ENCODE measurements around the gene MRPL34. TPM values are rescaled to one million over a fixed set of nuclear protein-coding genes. Genes with fewer than 3 reads are reported as not detected.
A peak's percentile ranks its signal among the peaks of the same experiment; 100 is the strongest.

Gene MRPL34
- total and polyA plus RNA-seq, 10 donors = 37.5 to 153 (median 74.7) TPM

DNA sequence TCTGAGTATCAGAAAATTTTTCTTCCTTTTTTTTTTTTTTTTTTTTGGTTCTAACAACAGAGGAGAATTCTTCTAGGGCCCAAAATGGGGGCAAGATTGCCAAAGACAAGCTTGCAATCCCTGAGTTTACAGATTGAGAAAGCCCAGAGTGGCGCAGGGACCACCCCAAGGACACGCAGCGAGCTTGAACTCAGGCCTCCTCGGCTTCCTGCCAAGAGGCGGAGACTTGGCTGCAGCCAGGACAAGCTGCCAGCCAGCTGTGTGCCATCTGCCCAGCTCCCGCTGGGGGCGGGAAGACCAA lies 506 bp upstream of the MRPL34 start:
- Histone ChIP-seq H3K27ac (peak overlapping the region; percentile 22 to 97 (median 92)), H3K4me1 (peaks cover 34 to 87% (median 62%) of the 10 kb centered on the region in 6 donors), H3K36me3 (peaks cover 0 to 14% (median 7%) of the 10 kb centered on the region in 6 donors), H3K9me3 (no peaks in the 10 kb centered on the region), H3K27me3 (replicated peaks in 1 of 7) (no peaks in the 10 kb centered on the region), H3K4me3 (peak overlapping the region; percentile 48 to 88 (median 74))
- TF ChIP-seq, protein P1, sequence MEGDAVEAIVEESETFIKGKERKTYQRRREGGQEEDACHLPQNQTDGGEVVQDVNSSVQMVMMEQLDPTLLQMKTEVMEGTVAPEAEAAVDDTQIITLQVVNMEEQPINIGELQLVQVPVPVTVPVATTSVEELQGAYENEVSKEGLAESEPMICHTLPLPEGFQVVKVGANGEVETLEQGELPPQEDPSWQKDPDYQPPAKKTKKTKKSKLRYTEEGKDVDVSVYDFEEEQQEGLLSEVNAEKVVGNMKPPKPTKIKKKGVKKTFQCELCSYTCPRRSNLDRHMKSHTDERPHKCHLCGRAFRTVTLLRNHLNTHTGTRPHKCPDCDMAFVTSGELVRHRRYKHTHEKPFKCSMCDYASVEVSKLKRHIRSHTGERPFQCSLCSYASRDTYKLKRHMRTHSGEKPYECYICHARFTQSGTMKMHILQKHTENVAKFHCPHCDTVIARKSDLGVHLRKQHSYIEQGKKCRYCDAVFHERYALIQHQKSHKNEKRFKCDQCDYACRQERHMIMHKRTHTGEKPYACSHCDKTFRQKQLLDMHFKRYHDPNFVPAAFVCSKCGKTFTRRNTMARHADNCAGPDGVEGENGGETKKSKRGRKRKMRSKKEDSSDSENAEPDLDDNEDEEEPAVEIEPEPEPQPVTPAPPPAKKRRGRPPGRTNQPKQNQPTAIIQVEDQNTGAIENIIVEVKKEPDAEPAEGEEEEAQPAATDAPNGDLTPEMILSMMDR (IDR thresholded peaks at IDR 0.05 in 8 of 11, conservative IDR thresholded peaks at IDR 0.05 in 3 of 11) = no peak
- TF ChIP-seq POLR2AphosphoS5 (IDR thresholded peaks at IDR 0.05) = no peak
- no peak for TF ChIP-seq POLR2A (IDR thresholded peaks at IDR 0.05)
- intact Hi-C loops (cut with DNase I; ENCODE audit: low total_unique reads) = no loop called here
- no peak for DNase-seq
- WGBS, 5 donors = 0 to 3% (median 1%) methylated on average over 5 to 7 of the region's 7 CpGs

DNA sequence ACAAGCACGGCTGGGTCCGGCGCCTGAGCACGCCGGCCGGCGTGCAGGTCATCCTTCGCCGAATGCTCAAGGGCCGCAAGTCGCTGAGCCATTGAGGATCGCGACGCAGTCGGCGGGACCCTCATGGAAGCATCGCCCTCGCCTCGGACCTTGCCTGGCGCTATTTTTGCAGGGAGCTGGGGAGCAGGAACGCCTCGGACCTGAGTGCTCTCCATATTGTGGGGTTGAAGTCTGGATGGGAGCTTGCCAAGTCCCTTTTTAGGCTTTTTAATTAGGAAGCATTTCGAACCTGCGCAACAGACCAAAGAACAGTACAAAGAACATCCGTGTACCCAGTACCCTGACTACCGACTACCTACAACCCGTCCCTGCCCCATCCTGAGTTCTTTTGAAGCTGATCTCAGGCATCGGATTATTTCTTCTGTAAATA lies 628 bp downstream of the MRPL34 start:
- Histone ChIP-seq H3K27ac (peak overlapping the region; percentile 66 to 97 (median 92)), H3K27me3 (replicated peaks in 1 of 7) (no peaks in the 10 kb centered on the region), H3K36me3 (peaks cover 0 to 5% (median under 1%) of the 10 kb centered on the region in 6 donors), H3K9me3 (no peaks in the 10 kb centered on the region), H3K4me1 (peaks cover 42 to 90% (median 72%) of the 10 kb centered on the region in 6 donors), H3K4me3 (peak overlapping the region; percentile 48 to 88 (median 74))
- no peak for DNase-seq
- WGBS, 5 donors = 9 to 32% (median 10%) methylated on average over 6 to 28 of the region's 28 CpGs
- TF ChIP-seq POLR2AphosphoS5 (IDR thresholded peaks at IDR 0.05) = no peak
- no peak for TF ChIP-seq POLR2A (IDR thresholded peaks at IDR 0.05)
- TF ChIP-seq, protein P1 (IDR thresholded peaks at IDR 0.05 in 8 of 11, conservative IDR thresholded peaks at IDR 0.05 in 3 of 11) = no peak
- intact Hi-C loops (cut with DNase I; ENCODE audit: low total_unique reads) = no loop called here

DNA sequence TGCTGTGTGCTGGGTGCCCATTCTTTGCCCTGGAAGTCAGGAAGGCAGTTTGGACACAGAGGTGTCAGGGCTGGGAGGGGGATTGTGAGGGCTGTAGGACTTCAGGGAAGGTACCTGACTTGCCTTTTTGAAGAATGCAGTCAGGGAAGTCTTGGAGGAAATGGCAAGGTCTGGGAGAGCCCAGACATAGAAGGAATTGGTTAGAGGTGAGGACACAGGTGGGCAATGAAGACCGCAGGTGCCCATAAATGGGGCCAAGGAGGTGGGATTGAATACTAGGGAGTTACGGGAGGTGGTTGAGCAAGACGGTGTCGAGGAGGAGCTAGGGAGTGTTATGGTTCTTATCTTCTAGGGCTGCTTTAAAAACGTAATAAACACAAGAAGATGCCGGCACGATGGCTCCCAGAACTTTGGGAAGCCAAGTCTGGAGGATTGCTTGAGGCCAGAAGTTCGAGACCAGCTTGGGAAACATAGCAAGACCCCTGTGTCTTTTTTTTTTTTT lies 2.3 kb downstream of the MRPL34 start:
- H3K27me3 ChIP-seq (replicated peaks in 1 of 7) = no peaks in the 10 kb centered on the region
- TF ChIP-seq POLR2A (IDR thresholded peaks at IDR 0.05) (no peak), POLR2AphosphoS5 (IDR thresholded peaks at IDR 0.05) (no peak)
- TF ChIP-seq, protein P1 (IDR thresholded peaks at IDR 0.05 in 8 of 11, conservative IDR thresholded peaks at IDR 0.05 in 3 of 11) = no peak
- H3K4me1 ChIP-seq = peaks cover 36 to 94% (median 69%) of the 10 kb centered on the region in 6 donors
- no peak overlapping the region for H3K27ac ChIP-seq
- DNase-seq = no peak
- WGBS, 5 donors = 88 to 95% (median 93%) methylated on average over 8 of the region's 8 CpGs
- peaks cover 0 to 19% (median 0%) of the 10 kb centered on the region in 6 donors for H3K36me3 ChIP-seq
- no peak overlapping the region for H3K4me3 ChIP-seq
- intact Hi-C loops (cut with DNase I; ENCODE audit: low total_unique reads) = no loop called here
- no peaks in the 10 kb centered on the region for H3K9me3 ChIP-seq

DNA sequence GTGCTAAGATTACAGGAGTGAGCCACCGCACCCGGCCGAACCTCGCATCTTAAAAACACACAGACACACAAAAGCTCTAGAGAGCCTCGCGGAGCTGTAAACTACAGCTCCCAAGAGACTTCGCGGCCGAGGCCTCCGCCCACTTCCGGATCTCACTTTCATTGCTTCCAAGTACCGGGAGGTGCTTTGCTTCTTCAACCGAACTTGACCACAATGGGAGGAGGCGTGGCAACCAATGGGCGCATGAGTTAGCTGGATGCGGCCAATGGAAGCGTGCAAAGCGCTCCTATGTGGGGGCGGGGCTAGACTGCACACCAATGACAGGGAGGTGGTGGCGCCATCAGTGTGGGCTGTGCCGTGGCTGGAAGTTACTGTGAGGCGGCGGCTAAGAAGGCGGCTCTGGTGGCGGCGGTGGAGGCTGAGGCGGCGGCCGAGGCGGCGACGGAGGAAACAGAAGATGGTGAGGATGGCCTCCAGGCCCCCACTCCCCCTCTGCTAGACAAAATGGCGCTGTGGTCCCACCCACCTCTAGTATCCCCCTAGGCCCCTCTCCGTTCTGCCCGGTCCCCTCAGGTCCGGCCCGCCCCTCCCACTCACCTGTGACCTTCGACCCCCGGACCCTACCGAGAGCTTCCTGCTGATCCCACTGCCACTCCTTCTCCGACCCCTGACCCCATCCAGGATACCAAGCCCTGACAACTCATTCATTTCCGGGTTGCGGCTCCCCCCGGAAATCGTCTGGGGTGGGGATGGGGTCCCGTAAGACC lies 3.7 kb downstream of the MRPL34 start, which contains the start of gene DDA1:
Gene DDA1 (plus strand): TSS at position 366 of the 767 bp plus-strand sequence. CDS start 92 bp downstream, at position 458.
- TF ChIP-seq, protein P1 (IDR thresholded peaks at IDR 0.05 in 8 of 11, conservative IDR thresholded peaks at IDR 0.05 in 3 of 11) = peak in 3 of 11 experiments; percentile 27 to 46 (median 41)
- TF ChIP-seq POLR2A (IDR thresholded peaks at IDR 0.05) = peak in 1 of 3 donors; percentile 27
- peak; percentile 87 to 89 (median 87) for TF ChIP-seq POLR2AphosphoS5 (IDR thresholded peaks at IDR 0.05)
- Histone ChIP-seq H3K27me3 (replicated peaks in 1 of 7) (no peaks in the 10 kb centered on the region), H3K4me3 (peak within 1 kb of the TSS; percentile 69 to 99 (median 88)), H3K36me3 (peaks cover 0 to 34% (median 7%) of the 10 kb centered on the region in 6 donors), H3K27ac (peak within 1 kb of the TSS; percentile 45 to 92 (median 82)), H3K9me3 (no peaks in the 10 kb centered on the region), H3K4me1 (peaks cover 26 to 81% (median 55%) of the 10 kb centered on the region in 6 donors)
- WGBS, 5 donors = 0 to 1% (median 1%) methylated on average over 38 to 46 of the region's 46 CpGs
- peak; percentile 100 for DNase-seq
- intact Hi-C loops (cut with DNase I; ENCODE audit: low total_unique reads) = no loop called here
